GM23338 (cell line): ENCODE measurements around the gene DLX5. TPM values are rescaled to one million over a fixed set of nuclear protein-coding genes. Genes with fewer than 3 reads are reported as not detected.

Experiments used
- ATAC-seq: fragments of 200-7000 bp; cut with Tn5 transposase; 3 replicates; pipeline ENCODE4 v1.9.1; 2020
- DNase-seq: peaks from one replicate; pipeline ENCODE4 v3.0.0-alpha.2; 2015; ENCODE audit warnings: low spot score
- H2AFZ ChIP-seq: fragments of 200-600 bp; sonication (generic); 2 replicates; pipeline ENCODE4 v1.8.0; 2016; ENCODE audit warnings: antibody characterized with exemption, mild to moderate bottlenecking, moderate library complexity
- H3F3A ChIP-seq: fragments of 200-600 bp; sonication (generic); replicated peaks from 2 replicates; pipeline ENCODE4 v1.8.0; 2017; ENCODE audit warnings: antibody characterized with exemption, mixed run types, low read depth
- H3K27ac ChIP-seq: fragments of 200-600 bp; sonication (generic); 2 replicates; pipeline ENCODE4 v1.6.1; 2016; ENCODE audit warnings: low read depth
- H3K27me3 ChIP-seq: fragments of 200-600 bp; sonication (generic); 2 replicates; pipeline ENCODE4 v1.8.0; 2016; ENCODE audit warnings: mild to moderate bottlenecking, mixed run types, moderate library complexity; ENCODE audit not compliant: insufficient read depth
- H3K36me3 ChIP-seq: fragments of 200-600 bp; sonication (generic); 2 replicates; pipeline ENCODE4 v1.8.0; 2016; ENCODE audit warnings: mild to moderate bottlenecking; ENCODE audit not compliant: insufficient read depth
- H3K4me1 ChIP-seq: fragments of 200-600 bp; sonication (generic); 2 replicates; pipeline ENCODE4 v1.8.0; 2016; ENCODE audit warnings: mild to moderate bottlenecking, moderate library complexity; ENCODE audit not compliant: insufficient read depth
- H3K4me2 ChIP-seq: fragments of 200-600 bp; sonication (generic); 2 replicates; pipeline ENCODE4 v1.7.1; 2017; ENCODE audit warnings: mixed run types
- H3K4me3 ChIP-seq: fragments of 200-600 bp; sonication (generic); 2 replicates; pipeline ENCODE4 v1.6.1; 2016; ENCODE audit warnings: mixed run types
- H3K79me2 ChIP-seq: fragments of 200-600 bp; sonication (generic); replicated peaks from 2 replicates; pipeline ENCODE4 v1.8.0; 2017; ENCODE audit warnings: mild to moderate bottlenecking; ENCODE audit not compliant: insufficient read depth
- H3K9me2 ChIP-seq: fragments of 200-600 bp; sonication (generic); 2 replicates; pipeline ENCODE4 v1.8.0; 2017; ENCODE audit not compliant: insufficient read depth
- H4K20me1 ChIP-seq: fragments of 200-600 bp; sonication (generic); replicated peaks from 2 replicates; pipeline ENCODE4 v1.8.0; 2017; ENCODE audit warnings: mild to moderate bottlenecking; ENCODE audit not compliant: insufficient read depth
- H3K27ac Mint-ChIP-seq: 2 replicates; pipeline ENCODE4 v1.8.0; 2020; ENCODE audit warnings: inconsistent platforms, mild to moderate bottlenecking, moderate library complexity, mixed read lengths
- H3K27me3 Mint-ChIP-seq: 3 replicates; pipeline ENCODE4 v1.8.0; 2022; ENCODE audit warnings: low read depth, mild to moderate bottlenecking, moderate library complexity, mixed read lengths, inconsistent platforms; ENCODE audit not compliant: insufficient read depth, poor library complexity
- H3K36me3 Mint-ChIP-seq: 3 replicates; pipeline ENCODE4 v1.8.0; 2021; ENCODE audit warnings: low read depth, mild to moderate bottlenecking, inconsistent platforms, moderate library complexity, mixed read lengths
- H3K4me1 Mint-ChIP-seq: 3 replicates; pipeline ENCODE4 v1.8.0; 2020; ENCODE audit warnings: mild to moderate bottlenecking, inconsistent platforms, mixed read lengths
- H3K4me3 Mint-ChIP-seq: 3 replicates; pipeline ENCODE4 v1.8.0; 2021; ENCODE audit warnings: moderate library complexity, mild to moderate bottlenecking, inconsistent platforms, mixed read lengths
- H3K9me3 Mint-ChIP-seq: 3 replicates; pipeline ENCODE4 v1.8.0; 2020; ENCODE audit warnings: moderate library complexity, mild to moderate bottlenecking, inconsistent platforms, mixed read lengths
- CREB1 ChIP-seq: fragments of 250-450 bp; sonication (Bioruptor Pico); IDR thresholded peaks from 2 replicates; pipeline ENCODE4 v1.5.0; 2020; ENCODE audit warnings: low read depth, mild to moderate bottlenecking, moderate library complexity
- CTCF ChIP-seq, 2 experiments: fragments of 200-600 bp in 1 of 2; sonication (generic) in 1 of 2; conservative IDR thresholded peaks; 2 replicates each; pipeline versions ENCODE4 v1.5.1 to v1.6.1; 2016 to 2017; ENCODE audit warnings: antibody characterized with exemption in 2 of 2, low read depth in 2 of 2, mild to moderate bottlenecking in 2 of 2, moderate library complexity in 1 of 2
- ETS1 ChIP-seq: IDR thresholded peaks from 2 replicates; pipeline ENCODE4 v1.6.1; 2016; ENCODE audit warnings: antibody characterized with exemption
- EZH2 ChIP-seq: fragments of 200-600 bp; sonication (generic); IDR thresholded peaks from one replicate; pipeline ENCODE4 v1.8.0; 2017; ENCODE audit warnings: antibody characterized with exemption, mild to moderate bottlenecking, low read depth; ENCODE audit not compliant: unreplicated experiment
- EZH2phosphoT487 ChIP-seq: fragments of 200-600 bp; sonication (generic); IDR thresholded peaks from one replicate; pipeline ENCODE4 v1.8.1; 2018; ENCODE audit warnings: antibody characterized with exemption; ENCODE audit not compliant: unreplicated experiment
- NANOG ChIP-seq: IDR thresholded peaks from 2 replicates; pipeline ENCODE4 v1.6.1; 2016; ENCODE audit warnings: antibody characterized with exemption, borderline replicate concordance
- POLR2AphosphoS5 ChIP-seq: IDR thresholded peaks from 2 replicates; pipeline ENCODE4 v1.6.1; 2016; ENCODE audit warnings: antibody characterized with exemption, low read depth
- ZNF331 ChIP-seq: fragments of 250-450 bp; sonication (Bioruptor Pico); IDR thresholded peaks from 2 replicates; pipeline ENCODE4 v1.5.0; 2020; ENCODE audit warnings: low read depth, mild to moderate bottlenecking, moderate library complexity
- ZNF462 ChIP-seq: fragments of 250-450 bp; sonication (Bioruptor Pico); IDR thresholded peaks from 2 replicates; pipeline ENCODE4 v1.5.0; 2020; ENCODE audit warnings: mild to moderate bottlenecking, moderate library complexity
- polyA plus RNA-seq: library from polyadenylated mRNA; unstranded; fragments of >200 nt; fragmentation: Nextera tagmentation; extraction: Ambion mirVana; gene quantifications from 2 replicates; pipeline ENCODE4 v1.2.1, GENCODE V29; 2016
- total RNA-seq: library from RNA; depleted of rRNA; stranded (reverse); fragments of >200 nt; shearing (Covaris generic); gene quantifications from 2 replicates; pipeline ENCODE4 v1.2.3, GENCODE V29; 2014

Gene DLX5
- total and polyA plus RNA-seq, 2 experiments from 2014 or later: not detected

- peaks cover 7% of the 10 kb centered on the region; the same call in 1 of the 3 replicates for H3K9me3 Mint-ChIP-seq
- Histone ChIP-seq H3K36me3 (no peaks in the 10 kb centered on the region), H4K20me1 (peaks cover 38% of the 10 kb centered on the region), H3K27me3 (peaks cover 100% of the 10 kb centered on the region), H3K9me2 (no peaks in the 10 kb centered on the region), H3F3A (peaks cover 47% of the 10 kb centered on the region), H3K4me2 (0 out of 2 replicates have a peak overlapping the region, but pooled peaks have one; percentile 51), H3K4me3 (0 out of 2 replicates have a peak overlapping the region, but pooled peaks have one; percentile 30), H3K27ac (no peak overlapping the region), H3K4me1 (peaks cover 68% of the 10 kb centered on the region), H3K79me2 (no peaks in the 10 kb centered on the region), H2AFZ (no peak overlapping the region)
- TF ChIP-seq EZH2 (peak; percentile 98), EZH2phosphoT487 (peak; percentile 65), ETS1 (no peak)
- DNase-seq (peak; percentile 48), ATAC-seq (no peak)
- H3K27ac Mint-ChIP-seq: no peak overlapping the region
- no peak overlapping the region for H3K4me3 Mint-ChIP-seq
- H3K27me3 Mint-ChIP-seq: peaks cover 100% of the 10 kb centered on the region
- H3K4me1 Mint-ChIP-seq: peaks cover 61% of the 10 kb centered on the region
- H3K36me3 Mint-ChIP-seq: no peaks in the 10 kb centered on the region; the same call in 2 of the 3 replicates
Measured at GRCh38 chr7:97018791-97019531, 5.7 kb downstream of the DLX5 start.

GRCh38 chr7:97018126-97018601, 6.5 kb downstream of the DLX5 start:
- peaks cover 46% of the 10 kb centered on the region for H4K20me1 ChIP-seq
- H3K4me3 ChIP-seq: peak overlapping the region; percentile 20; the same call in 1 of the 2 replicates
- DNase-seq: peak; percentile 55

More at GRCh38 chr7:97018126-97018601, 6.5 kb downstream of the DLX5 start:
- no peaks in the 10 kb centered on the region; the same call in 2 of the 3 replicates for H3K36me3 Mint-ChIP-seq
- Histone ChIP-seq H3K36me3 (no peaks in the 10 kb centered on the region), H3K27ac (no peak overlapping the region), H3K9me2 (no peaks in the 10 kb centered on the region), H3K27me3 (peaks cover 100% of the 10 kb centered on the region), H3K79me2 (no peaks in the 10 kb centered on the region), H3F3A (peaks cover 54% of the 10 kb centered on the region), H3K4me1 (peaks cover 66% of the 10 kb centered on the region), H3K4me2 (peak overlapping the region; percentile 51), H2AFZ (no peak overlapping the region)
- peaks cover 53% of the 10 kb centered on the region for H3K4me1 Mint-ChIP-seq
- no peak for ATAC-seq
- TF ChIP-seq NANOG (no peak), ZNF462 (CRISPR knock-in tag) (no peak), ETS1 (no peak), EZH2 (peak; percentile 99), POLR2AphosphoS5 (no peak), CTCF (conservative IDR thresholded peaks at IDR 0.05; ENCODE audit: low read depth in 2 of 2) (no peak), ZNF331 (CRISPR knock-in tag) (no peak), CREB1 (CRISPR knock-in tag) (no peak), EZH2phosphoT487 (peak; percentile 99)
- H3K27me3 Mint-ChIP-seq: peaks cover 100% of the 10 kb centered on the region
- H3K27ac Mint-ChIP-seq: no peak overlapping the region
- H3K4me3 Mint-ChIP-seq: peak overlapping the region; percentile 23; the same call in 1 of the 3 replicates
- H3K9me3 Mint-ChIP-seq: peaks cover 7% of the 10 kb centered on the region; the same call in 1 of the 3 replicates
